ENCODE data around the gene MSANTD7. TPM values are rescaled to one million over a fixed set of nuclear protein-coding genes. Genes with fewer than 3 reads are reported as not detected.

MSANTD7 gene
- total and polyA plus RNA-seq, 2 of the 13 experiments (the other 11 are each of a cell fraction or from before 2014, with no cell fraction given), result 3.7 to 16.7 TPM

GRCh38 chr10:14837757-14838581 lies at the start of gene MSANTD7, which contains the start of the genes CDNF and HSPA14 (continued):
- TF ChIP-seq ZBED4 (CRISPR knock-in tag; IDR thresholded peaks at IDR 0.05; ENCODE audit: borderline replicate concordance), result no peak
- peak; percentile 78; the same call in 1 of the 2 replicates for TF ChIP-seq ZNF552 (CRISPR knock-in tag; IDR thresholded peaks at IDR 0.05; ENCODE audit: borderline replicate concordance)
- no peak; the same call in 1 of the 2 replicates for TF ChIP-seq MEIS2 (CRISPR knock-in tag; IDR thresholded peaks at IDR 0.05)
- no peak for TF ChIP-seq ZNF414 (CRISPR knock-in tag; IDR thresholded peaks at IDR 0.05)
- TF ChIP-seq ZBTB4 (CRISPR knock-in tag; IDR thresholded peaks at IDR 0.05; ENCODE audit: borderline replicate concordance), result 0 out of 2 replicates have a peak, but pooled peaks have one; percentile 44
- no peak for TF ChIP-seq SOX6 (IDR thresholded peaks at IDR 0.05)
- TF ChIP-seq SOX6 (CRISPR knock-in tag; IDR thresholded peaks at IDR 0.05), result peak; percentile 65
- no peak for TF ChIP-seq PHB2 (IDR thresholded peaks at IDR 0.05; ENCODE audit: partially characterized antibody)
- TF ChIP-seq ZNF660 (CRISPR knock-in tag; IDR thresholded peaks at IDR 0.05; ENCODE audit: borderline replicate concordance, low read depth), result no peak
- TF ChIP-seq ZNF331 (CRISPR knock-in tag; IDR thresholded peaks at IDR 0.05), result peak; percentile 40; the same call in 1 of the 2 replicates
- TF ChIP-seq USF2 (IDR thresholded peaks at IDR 0.05; ENCODE audit: low read depth, low read length), result no peak
- TF ChIP-seq USF2 (CRISPR knock-in tag; IDR thresholded peaks at IDR 0.05; ENCODE audit: borderline replicate concordance), result no peak; the same call in 1 of the 2 replicates
